ENCODE measurements around the gene SLCO1A2.

DNA sequence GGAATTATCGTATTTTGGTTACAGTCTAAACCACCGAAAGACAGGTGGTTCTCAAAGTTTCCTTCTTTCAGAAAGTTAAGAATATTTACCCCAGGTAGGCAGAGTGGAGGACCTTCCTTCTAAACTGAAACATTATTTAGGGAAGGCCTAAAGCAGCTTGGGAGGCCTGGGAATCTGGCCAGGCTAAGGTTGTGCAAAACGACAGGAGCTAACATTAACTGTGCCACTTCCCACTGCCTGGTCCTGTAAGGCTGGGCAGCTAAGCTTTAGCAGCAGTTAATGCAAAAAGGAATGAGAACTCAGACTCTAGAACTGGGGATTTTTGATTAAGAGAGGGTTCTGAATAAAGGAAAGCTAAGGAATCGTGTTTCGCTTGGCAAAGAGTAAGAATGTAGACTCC is 82.6 kb downstream of the SLCO1A2 start:
- TF ChIP-seq, protein P1, sequence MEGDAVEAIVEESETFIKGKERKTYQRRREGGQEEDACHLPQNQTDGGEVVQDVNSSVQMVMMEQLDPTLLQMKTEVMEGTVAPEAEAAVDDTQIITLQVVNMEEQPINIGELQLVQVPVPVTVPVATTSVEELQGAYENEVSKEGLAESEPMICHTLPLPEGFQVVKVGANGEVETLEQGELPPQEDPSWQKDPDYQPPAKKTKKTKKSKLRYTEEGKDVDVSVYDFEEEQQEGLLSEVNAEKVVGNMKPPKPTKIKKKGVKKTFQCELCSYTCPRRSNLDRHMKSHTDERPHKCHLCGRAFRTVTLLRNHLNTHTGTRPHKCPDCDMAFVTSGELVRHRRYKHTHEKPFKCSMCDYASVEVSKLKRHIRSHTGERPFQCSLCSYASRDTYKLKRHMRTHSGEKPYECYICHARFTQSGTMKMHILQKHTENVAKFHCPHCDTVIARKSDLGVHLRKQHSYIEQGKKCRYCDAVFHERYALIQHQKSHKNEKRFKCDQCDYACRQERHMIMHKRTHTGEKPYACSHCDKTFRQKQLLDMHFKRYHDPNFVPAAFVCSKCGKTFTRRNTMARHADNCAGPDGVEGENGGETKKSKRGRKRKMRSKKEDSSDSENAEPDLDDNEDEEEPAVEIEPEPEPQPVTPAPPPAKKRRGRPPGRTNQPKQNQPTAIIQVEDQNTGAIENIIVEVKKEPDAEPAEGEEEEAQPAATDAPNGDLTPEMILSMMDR (conservative IDR thresholded peaks at IDR 0.05; ENCODE audit: low read depth in 2 of 2), result no peak
- TF ChIP-seq EZH2 (IDR thresholded peaks at IDR 0.05; ENCODE audit: low read depth, unreplicated experiment), result no peak
- TF ChIP-seq REST (IDR thresholded peaks at IDR 0.05; ENCODE audit: unreplicated experiment), result no peak
- no peak for TF ChIP-seq NANOG (IDR thresholded peaks at IDR 0.05; ENCODE audit: borderline replicate concordance)
- TF ChIP-seq EZH2phosphoT487 (IDR thresholded peaks at IDR 0.05; ENCODE audit: unreplicated experiment), result no peak
- TF ChIP-seq POLR2AphosphoS5 (IDR thresholded peaks at IDR 0.05; ENCODE audit: low read depth), result no peak

Data from GM23338 (cell line).